ENCODE measurements around the gene UBR1. TPM values are rescaled to one million over a fixed set of nuclear protein-coding genes. Genes with fewer than 3 reads are reported as not detected.
"Not testable (repeated sequence)": the region's sequence is repeated elsewhere in the genome, so short reads cannot be mapped to it uniquely, and the experiment has no call there.

UBR1 gene
- total RNA-seq, 1 donor from 2014 or later = 33.2 TPM

GRCh38 chr15:43133430-43134156 is 27.8 kb upstream of the UBR1 start, which contains the start of gene TMEM62:
Gene TMEM62 (plus strand): TSS chr15:43133586. CDS start chr15:43133803, 217 bp downstream.
- DNase-seq (ENCODE audit: low spot score) = peak; percentile 77
- peaks cover 3% of the 10 kb centered on the region for H3K36me3 Mint-ChIP-seq
- Histone ChIP-seq H3K4me1 (peaks cover 11% of the 10 kb centered on the region), H3K27ac (no peak within 1 kb of the TSS), H3K9ac (no peak within 1 kb of the TSS), H3K27me3 (peaks cover 36% of the 10 kb centered on the region), H3K36me3 (no peaks in the 10 kb centered on the region), H3K79me2 (ENCODE audit: low read depth) (no peaks in the 10 kb centered on the region), H3F3A (ENCODE audit: low read depth) (peaks cover 13% of the 10 kb centered on the region), H3K4me3 (peak within 1 kb of the TSS; percentile 83), H2AFZ (replicated peaks) (peak within 1 kb of the TSS; percentile 94), H3K4me2 (peak within 1 kb of the TSS; percentile 92), H3K9me3 (ENCODE audit: low read depth) (no peaks in the 10 kb centered on the region), H4K20me1 (ENCODE audit: low read depth) (no peaks in the 10 kb centered on the region)
- H3K4me3 Mint-ChIP-seq = peak within 1 kb of the TSS; percentile 91
- H3K27me3 Mint-ChIP-seq (ENCODE audit: insufficient read depth, low read depth) = peaks cover 8% of the 10 kb centered on the region
- H3K4me1 Mint-ChIP-seq = peaks cover 12% of the 10 kb centered on the region
- TF ChIP-seq EZH2phosphoT487 (IDR thresholded peaks at IDR 0.05) = peak; percentile 34
- peak; percentile 58 for TF ChIP-seq EZH2 (IDR thresholded peaks at IDR 0.05)
- TF ChIP-seq CTCF (IDR thresholded peaks at IDR 0.05) = no peak
- H3K27ac Mint-ChIP-seq = peak within 1 kb of the TSS; percentile 33
- peaks cover 4% of the 10 kb centered on the region for H3K9me3 Mint-ChIP-seq

GRCh38 chr15:43132830-43133429 is 27.1 kb upstream of the UBR1 start:
- TF ChIP-seq EZH2 (IDR thresholded peaks at IDR 0.05) = no peak
- no peak for TF ChIP-seq EZH2phosphoT487 (IDR thresholded peaks at IDR 0.05)
- TF ChIP-seq CTCF (IDR thresholded peaks at IDR 0.05) = no peak
- H3K4me1 ChIP-seq = peaks cover 11% of the 10 kb centered on the region
- peak overlapping the region; percentile 33 for H3K27ac Mint-ChIP-seq
- no peaks in the 10 kb centered on the region for H4K20me1 ChIP-seq (ENCODE audit: low read depth)
- H3K9ac ChIP-seq = no peak overlapping the region
- no peak overlapping the region for H3K27ac ChIP-seq
- peak overlapping the region; percentile 88 for H3K4me3 Mint-ChIP-seq
- no peaks in the 10 kb centered on the region for H3K9me3 ChIP-seq (ENCODE audit: low read depth)
- H3K9me3 Mint-ChIP-seq = peaks cover 8% of the 10 kb centered on the region
- H3F3A ChIP-seq (ENCODE audit: low read depth) = peaks cover 13% of the 10 kb centered on the region
- peak overlapping the region; percentile 94 for H2AFZ ChIP-seq (replicated peaks)
- peaks cover 3% of the 10 kb centered on the region for H3K36me3 Mint-ChIP-seq
- H3K4me1 Mint-ChIP-seq = peaks cover 12% of the 10 kb centered on the region
- peak overlapping the region; percentile 83 for H3K4me3 ChIP-seq
- peaks cover 12% of the 10 kb centered on the region for H3K27me3 Mint-ChIP-seq (ENCODE audit: insufficient read depth, low read depth)
- H3K27me3 ChIP-seq = peaks cover 36% of the 10 kb centered on the region
- H3K4me2 ChIP-seq = peak overlapping the region; percentile 92
- H3K79me2 ChIP-seq (ENCODE audit: low read depth) = no peaks in the 10 kb centered on the region
- peak; percentile 7 for DNase-seq (ENCODE audit: low spot score)
- no peaks in the 10 kb centered on the region for H3K36me3 ChIP-seq

- H3K4me1 Mint-ChIP-seq = peaks cover 6% of the 10 kb centered on the region
- peaks cover 5% of the 10 kb centered on the region for H3K4me1 ChIP-seq
- TF ChIP-seq EZH2 (IDR thresholded peaks at IDR 0.05) (no peak), EZH2phosphoT487 (IDR thresholded peaks at IDR 0.05) (no peak), CTCF (IDR thresholded peaks at IDR 0.05) (no peak)
- H3K79me2 ChIP-seq (ENCODE audit: low read depth) = no peaks in the 10 kb centered on the region
- peaks cover 12% of the 10 kb centered on the region for H3K9me3 Mint-ChIP-seq
- H3K27me3 ChIP-seq = peaks cover 24% of the 10 kb centered on the region
- H3F3A ChIP-seq (ENCODE audit: low read depth) = peaks cover 3% of the 10 kb centered on the region
- H3K36me3 Mint-ChIP-seq = no peaks in the 10 kb centered on the region
- no peak overlapping the region for H3K27ac ChIP-seq
- no peaks in the 10 kb centered on the region for H4K20me1 ChIP-seq (ENCODE audit: low read depth)
- DNase-seq (ENCODE audit: low spot score) = no peak
- H3K4me2 ChIP-seq = no peak overlapping the region
- no peak overlapping the region for H3K9ac ChIP-seq
- H3K4me3 Mint-ChIP-seq = no peak overlapping the region
- peaks cover 12% of the 10 kb centered on the region for H3K27me3 Mint-ChIP-seq (ENCODE audit: insufficient read depth, low read depth)
- no peaks in the 10 kb centered on the region for H3K36me3 ChIP-seq
- no peaks in the 10 kb centered on the region for H3K9me3 ChIP-seq (ENCODE audit: low read depth)
- H3K27ac Mint-ChIP-seq = no peak overlapping the region
- H3K4me3 ChIP-seq = no peak overlapping the region
- H2AFZ ChIP-seq (replicated peaks) = no peak overlapping the region
Measured at GRCh38 chr15:43128980-43129335, 23.1 kb upstream of the UBR1 start.

GRCh38 chr15:43128174-43128979 is 22.5 kb upstream of the UBR1 start:
- not testable (repeated sequence) for H3K36me3 ChIP-seq; H3K9ac ChIP-seq; H3K4me3 ChIP-seq; H3K79me2 ChIP-seq (ENCODE audit: low read depth); H4K20me1 ChIP-seq (ENCODE audit: low read depth); H3K9me3 ChIP-seq (ENCODE audit: low read depth); H3K4me2 ChIP-seq; DNase-seq (ENCODE audit: low spot score); H3K4me3 Mint-ChIP-seq; H3K36me3 Mint-ChIP-seq; H3F3A ChIP-seq (ENCODE audit: low read depth); H3K27ac ChIP-seq; H3K27ac Mint-ChIP-seq; H3K4me1 ChIP-seq; H2AFZ ChIP-seq (replicated peaks); H3K4me1 Mint-ChIP-seq
- peaks cover 24% of the 10 kb centered on the region for H3K27me3 ChIP-seq
- H3K27me3 Mint-ChIP-seq (ENCODE audit: insufficient read depth, low read depth) = peaks cover 12% of the 10 kb centered on the region
- peaks cover 12% of the 10 kb centered on the region for H3K9me3 Mint-ChIP-seq
